Activated T-helper 9 cell treated with anti-CD3 and anti-CD28 coated beads, Interleukin-2, amount 50 U/mL, for 16 hours (primary cell): Measurements from ENCODE around the gene IPO9.
"Not testable (repeated sequence)": the region's sequence is repeated elsewhere in the genome, so short reads cannot be mapped to it uniquely, and the experiment has no call there.

Source experiments
- DNase-seq: peaks from one replicate; pipeline ENCODE4 v3.0.0-alpha.2; 2020; ENCODE audit warnings: low read depth

The IPO9 gene

DNA sequence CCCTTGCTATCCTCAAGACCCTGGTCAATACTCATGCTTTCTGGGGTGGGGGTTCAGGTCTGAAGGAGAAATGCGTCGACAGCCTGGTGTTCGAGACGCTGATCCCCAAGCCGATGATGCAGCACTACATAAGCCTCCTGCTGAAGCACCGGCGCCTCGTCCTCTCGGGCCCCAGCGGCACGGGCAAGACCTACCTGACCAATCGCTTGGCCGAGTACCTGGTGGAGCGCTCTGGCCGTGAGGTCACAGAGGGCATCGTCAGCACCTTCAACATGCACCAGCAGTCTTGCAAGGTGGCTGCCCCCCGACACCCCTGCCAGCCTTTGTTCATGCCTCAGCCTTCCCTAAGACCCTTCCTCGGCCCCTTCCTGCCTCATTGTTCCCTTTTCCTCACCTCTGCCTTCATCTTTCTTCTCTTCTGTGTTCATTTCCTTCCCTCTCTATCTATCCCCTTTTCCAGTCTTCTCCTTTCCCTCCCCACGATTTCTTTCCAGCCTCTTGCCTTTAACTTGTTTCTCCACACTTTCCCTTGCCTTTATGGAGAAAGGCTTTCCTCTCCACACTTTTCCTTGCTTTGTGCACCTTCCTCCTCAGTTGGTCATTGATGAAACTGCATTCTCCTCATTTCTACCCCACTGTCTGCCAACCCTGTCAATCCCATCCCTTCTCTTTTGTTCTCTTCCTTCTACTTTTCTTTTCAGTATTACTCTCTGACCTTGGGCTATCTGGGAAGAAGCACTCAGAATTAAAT, 18.3 kb upstream of the IPO9 start:
- no peak for DNase-seq

DNA sequence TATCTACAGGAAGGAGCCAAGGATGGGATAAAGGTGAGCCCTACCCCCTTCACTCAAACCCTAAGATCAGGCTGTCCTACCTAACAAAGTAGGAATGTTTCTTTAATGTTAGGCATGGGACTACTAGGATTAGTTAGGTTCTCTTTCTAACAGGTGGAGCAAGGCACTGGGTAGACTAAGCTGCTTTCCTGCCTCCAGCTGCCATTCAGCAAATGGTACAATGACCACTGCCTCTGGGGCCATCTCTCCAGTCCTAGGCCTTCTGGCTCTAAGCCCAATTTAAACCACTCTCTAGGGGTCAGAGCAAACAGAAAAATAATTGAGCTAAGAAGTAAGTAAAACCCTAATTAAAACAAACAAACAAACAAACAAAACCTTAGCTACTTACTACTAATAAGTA, 15.7 kb upstream of the IPO9 start:
- no peak for DNase-seq

DNA sequence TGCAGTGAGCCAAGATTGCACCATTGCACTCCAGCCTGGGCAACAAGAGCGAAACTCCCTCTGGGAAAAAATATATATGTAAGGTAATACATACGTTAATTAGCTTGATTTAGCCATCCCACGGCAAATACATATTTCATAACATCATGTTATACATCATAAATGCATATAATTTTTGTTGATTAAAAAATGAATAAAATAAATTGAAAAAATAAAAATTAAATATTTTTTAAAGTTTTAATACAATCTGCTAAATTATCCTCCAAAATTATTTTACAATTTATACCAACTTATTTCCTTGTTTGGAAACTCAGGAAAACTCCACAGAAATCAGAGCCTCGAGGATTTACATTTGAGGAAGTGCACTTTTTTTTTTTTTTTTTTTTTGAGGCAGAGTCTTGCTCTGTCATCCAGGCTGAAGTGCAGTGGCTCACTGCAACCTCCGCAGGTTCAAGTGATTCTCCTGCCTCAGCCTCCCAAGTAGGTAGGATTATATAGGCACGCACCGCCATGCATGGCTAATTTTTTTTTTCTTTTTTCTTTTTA, 12.6 kb upstream of the IPO9 start:
- DNase-seq, result no peak

DNA sequence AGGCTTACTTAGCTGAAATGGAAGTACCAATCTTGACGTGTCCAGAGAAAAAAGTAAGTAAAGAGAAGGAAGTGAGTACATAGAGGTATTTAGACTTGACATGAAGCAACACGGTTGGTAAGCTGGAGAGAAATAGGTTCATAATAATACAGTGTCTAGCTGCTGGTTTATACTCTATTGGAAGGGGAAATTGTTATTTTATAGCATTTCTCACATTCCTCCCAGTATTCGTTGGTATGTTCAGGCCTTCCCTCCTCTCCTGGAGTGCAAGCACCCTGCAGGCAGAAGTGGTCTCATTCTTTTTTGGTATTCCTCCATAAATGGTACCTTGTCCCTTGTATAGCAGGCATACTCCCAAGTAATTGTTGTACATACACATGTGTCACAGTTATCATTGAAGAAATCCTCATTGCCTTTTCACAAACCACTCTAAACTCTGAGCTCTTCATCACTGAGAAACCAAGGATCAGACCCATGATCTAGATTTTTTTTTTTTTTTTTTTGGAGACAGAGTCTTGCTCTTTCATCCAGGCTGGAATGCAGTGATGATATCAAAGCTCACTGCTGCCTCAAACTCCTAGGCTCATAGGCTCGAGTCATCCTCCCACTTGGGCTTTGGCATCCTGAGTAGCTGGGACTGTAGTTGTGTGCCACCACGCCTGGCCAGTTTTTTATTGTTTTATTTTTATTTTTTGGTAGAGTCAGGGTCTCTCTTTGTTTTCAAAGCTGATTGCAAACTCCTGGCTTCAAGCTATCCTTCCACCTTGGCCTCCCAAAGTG, 9.8 kb upstream of the IPO9 start:
- no peak for DNase-seq

DNA sequence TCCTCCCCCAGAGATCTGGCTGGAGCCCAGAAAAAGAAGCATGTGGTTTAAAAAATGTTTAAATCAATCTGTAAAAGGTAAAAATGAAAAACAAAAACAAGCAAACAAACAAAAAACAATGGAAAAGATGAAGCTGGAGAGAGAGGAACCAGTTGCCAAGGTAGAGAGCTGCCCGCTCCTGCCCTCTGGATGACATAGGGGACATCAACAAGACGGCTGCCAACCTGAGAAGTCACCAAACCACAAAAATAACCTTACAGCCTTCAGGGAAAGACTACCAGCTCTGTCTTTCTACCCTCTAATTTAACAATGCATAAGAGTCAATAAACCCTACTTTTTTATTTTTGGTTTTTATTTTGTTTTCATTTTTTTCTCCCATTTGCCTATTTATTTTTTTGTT, 8.5 kb upstream of the IPO9 start:
- no peak for DNase-seq

DNA sequence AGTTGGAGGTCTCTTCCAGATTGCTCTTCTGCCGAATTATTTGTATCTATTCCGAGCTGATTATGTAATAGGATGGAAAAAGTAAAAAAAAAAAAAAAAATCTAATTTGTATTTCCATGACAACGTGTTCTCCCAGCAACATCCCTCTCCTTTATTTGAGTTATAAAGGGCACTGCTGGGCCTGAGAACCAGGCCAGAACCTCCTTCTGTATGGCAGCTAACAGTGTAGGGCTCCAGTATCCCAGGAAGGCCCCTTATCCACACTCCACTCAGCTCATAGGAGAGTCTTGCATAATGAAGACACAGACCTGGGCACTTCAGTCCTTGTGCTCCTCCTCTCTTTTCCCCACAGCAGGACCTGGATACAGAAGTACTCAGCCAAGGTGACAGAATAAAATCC, 3.7 kb upstream of the IPO9 start:
- DNase-seq, result no peak

DNA sequence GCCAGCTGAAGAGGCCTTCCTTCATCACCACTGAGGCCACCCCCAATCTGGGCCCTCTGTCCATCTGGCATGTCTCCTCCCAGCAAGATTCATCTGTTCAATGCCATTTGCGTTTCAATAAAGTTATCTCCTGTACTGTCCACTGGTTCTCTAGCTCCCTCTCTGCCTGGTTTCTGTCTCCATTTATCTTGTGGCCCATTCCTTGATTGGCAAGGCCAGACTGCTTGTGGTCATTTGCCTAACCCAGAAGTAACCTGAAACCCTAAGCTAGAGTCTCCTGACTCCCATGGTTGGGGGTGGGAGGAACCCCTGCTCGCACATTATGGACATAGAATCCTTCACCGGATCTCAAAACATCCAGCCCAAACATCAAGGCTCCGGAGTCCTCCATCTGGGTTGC, 2.1 kb upstream of the IPO9 start:
- no peak for DNase-seq

DNA sequence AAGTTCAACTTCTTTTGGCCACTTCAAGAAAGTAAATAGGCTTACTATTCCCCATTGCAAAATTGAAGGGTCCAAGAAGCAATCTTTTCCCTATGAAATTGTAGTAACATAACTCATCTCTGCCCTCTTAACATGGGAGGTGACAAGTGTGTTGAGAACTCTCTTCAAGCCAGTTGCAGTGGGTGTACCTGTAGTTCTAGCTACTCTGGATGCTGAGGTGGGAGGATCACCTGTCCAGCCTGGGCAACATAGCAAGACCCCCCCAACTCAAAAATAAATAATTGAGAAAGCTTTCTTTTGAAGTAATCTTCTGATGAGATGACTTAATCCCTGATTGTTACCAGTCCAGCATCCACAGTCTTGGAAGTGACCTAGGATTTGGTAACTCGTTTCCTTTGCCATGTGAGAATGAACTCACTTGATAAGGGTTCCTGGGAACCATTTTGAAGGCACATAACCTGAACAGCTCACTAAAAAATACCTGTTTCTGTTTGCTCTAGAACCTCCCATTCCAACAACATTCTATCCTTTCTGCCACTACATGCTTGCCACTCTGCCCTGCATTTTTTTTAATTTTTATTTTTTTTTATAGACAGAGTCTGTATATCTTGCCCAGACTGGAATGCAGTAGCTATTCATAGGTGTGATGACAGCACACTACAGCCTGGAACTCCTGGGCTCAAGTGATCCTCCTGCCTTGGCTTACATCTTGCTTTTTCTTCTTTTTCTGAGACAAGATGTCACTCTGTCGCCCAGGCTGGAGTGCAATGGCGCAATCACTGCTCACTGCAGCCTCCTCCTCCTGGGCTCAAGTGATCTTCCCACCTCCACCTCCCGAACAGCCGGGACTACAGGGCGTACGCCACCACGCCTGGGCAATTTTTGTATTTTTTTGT, 1.4 kb upstream of the IPO9 start:
- no peak for DNase-seq

DNA sequence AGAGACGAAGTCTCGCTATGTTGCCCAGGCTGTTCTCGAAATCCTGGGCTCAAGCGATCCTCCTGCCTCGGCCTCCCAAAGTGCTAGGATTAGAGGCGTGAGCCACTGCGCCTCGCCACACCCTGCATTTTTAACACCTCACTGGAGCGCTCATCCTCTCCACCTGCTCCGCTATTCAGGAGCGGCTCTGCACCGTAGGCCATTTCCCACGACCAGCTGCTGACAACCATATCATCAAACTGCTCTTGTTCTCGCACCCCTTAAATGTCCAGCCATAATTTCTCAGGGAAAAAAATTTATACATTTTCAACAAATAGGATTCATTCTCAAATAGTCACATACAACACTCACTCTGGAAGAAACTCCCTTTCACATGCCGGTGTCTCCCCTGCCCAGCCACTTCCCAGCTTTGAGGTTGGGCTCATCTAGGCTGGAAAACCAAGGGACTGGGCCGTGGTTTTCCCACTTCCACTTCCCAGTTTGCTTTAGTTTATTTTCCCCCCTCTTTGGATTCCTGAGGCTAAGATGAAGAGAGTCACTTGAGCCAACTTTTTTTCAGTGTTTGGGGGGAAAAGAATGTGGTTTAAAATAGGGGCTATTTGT, 639 bp upstream of the IPO9 start:
- DNase-seq, result no peak

DNA sequence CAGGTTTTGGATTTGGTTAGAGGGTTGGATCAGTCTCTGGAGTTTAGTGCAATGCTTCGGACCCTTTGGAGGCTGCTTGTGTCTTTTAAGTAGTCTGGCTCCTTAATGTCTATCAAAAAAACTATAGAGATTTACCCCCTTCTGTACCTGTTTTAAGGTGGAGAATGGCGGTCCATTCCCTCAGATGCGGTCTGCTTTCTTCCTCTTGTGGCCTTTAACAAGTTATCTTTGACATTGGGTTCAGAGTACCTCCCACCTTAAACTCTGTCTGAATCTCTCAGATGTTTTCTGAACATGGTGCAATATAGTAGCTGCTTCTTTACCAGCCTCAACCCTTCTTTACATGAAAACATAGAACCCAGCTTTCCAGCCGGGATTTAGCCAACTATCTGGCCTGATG, 2.4 kb downstream of the IPO9 start:
- DNase-seq, result no peak

DNA sequence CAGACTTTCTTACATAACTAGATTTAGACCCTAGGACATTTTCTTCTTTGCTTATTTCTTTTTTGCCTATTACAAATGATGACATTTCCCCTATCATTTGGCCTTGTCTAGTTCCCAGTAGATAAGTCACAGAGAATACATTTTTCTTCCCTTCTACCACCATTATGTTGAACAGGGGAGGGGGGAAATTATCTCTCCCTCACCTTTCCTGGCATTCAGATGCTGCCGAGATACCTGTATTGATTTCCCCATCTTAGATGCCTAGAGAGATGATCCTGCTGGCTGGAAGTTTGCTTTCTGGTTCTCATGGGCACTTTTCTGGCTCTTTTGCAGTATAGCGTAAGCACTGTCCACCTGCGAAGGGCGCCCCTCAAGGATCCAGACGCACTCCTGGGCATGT, 5.7 kb downstream of the IPO9 start:
- no peak for DNase-seq

DNA sequence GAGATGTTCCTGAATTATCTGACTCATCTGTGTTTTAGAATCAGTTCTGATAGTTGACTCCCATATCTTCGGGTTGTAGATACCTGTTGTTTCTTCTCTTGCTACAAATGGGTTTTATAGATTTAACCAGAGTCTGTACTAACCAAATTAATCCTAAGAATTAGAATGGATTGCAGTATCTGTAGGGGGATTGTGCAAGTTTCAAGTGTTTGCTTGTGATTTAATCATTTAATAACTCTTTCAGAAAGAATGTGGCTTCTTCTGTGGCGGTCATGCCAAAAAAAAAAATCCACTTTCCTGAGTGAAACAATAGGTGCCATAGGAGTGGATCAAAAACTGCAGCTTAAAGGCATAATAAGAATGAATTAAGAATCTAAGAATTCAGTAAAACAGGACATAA, 9.4 kb downstream of the IPO9 start:
- DNase-seq, result no peak

DNA sequence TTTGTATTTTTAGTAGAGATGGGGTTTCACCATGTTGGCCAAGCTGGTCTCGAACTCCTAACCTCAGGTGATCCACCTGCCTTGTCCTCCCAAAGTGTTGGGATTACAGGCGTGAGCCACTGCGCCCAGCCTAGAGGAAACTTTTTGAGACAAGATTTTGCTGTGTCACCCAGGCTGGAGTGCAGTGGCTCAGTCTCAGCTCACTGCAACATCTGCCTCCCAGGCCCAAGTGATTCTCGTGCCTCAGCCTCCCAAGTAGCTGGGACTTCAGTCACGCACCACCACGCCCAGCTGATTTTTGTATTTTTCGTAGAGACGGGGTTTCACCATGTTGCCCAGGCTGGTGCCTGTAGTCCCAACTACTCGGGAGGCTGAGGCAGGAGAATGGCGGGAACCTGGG, 10.1 kb downstream of the IPO9 start:
- DNase-seq, result not testable (repeated sequence)

DNA sequence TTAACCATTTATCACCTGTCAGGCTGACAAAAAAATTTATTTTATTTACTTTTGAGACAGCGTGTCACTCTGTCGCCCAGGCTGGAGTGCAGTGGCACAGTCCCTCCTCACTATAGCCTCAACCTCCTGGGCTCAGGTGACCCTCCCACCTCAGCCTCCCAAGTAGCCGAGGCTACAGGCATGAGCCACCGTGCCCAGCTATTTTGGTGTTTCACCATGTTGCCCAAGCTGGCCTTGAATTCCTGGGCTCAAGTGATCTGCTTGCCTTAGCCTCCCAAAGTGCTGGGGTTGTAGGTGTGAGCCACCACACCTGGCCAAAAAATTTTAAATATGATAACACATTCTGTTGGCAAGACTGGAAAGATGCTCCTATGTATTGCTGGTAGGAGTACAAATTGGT, 11.1 kb downstream of the IPO9 start:
- no peak for DNase-seq

DNA sequence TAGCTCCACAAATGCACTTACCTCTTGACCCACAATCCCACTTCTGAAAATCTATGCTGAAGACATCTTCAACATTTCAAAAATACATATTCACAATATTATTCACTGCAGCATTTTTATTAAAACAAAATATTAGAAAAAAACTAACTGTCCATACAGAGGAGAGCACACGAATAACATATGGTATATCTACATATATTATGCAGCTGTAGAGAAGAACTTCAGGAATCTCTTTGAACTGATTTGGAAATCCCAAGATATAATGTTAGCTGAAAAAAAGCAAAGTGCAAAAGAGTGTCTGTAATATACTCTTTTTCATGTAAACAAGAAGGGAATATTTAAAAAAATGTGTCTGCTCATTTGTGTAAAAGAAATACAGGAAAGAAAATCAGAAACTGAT, 11.5 kb downstream of the IPO9 start:
- no peak for DNase-seq

DNA sequence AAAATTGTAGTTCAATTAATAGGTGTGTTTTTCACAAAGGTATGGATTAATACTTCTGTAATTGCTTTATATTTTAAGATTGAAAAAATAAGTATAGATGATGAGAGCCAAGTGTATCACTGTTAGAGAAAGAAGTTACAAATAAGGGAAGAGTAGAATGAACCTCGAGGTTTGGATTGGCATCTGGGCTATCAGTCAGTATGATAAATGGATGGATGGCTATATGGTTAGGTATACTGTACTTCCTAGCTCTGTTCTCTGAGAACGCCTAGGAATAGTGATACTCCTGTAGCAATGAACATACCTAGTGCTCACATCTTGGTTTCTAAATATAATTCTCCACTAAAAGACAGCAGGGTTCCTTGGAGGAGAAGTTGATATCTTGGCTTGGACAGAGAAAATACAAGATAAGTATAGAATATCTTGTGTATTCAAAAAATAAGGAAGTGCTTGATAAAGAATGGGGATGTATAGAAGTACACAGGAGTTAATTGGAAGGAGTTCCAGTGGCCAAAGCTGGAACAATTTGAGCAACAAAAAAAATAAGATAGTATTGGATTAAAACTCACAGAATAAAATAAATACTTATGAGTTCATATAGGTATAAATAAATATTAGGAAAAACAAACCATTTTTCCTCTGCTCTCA, 12.4 kb downstream of the IPO9 start:
- DNase-seq, result no peak

DNA sequence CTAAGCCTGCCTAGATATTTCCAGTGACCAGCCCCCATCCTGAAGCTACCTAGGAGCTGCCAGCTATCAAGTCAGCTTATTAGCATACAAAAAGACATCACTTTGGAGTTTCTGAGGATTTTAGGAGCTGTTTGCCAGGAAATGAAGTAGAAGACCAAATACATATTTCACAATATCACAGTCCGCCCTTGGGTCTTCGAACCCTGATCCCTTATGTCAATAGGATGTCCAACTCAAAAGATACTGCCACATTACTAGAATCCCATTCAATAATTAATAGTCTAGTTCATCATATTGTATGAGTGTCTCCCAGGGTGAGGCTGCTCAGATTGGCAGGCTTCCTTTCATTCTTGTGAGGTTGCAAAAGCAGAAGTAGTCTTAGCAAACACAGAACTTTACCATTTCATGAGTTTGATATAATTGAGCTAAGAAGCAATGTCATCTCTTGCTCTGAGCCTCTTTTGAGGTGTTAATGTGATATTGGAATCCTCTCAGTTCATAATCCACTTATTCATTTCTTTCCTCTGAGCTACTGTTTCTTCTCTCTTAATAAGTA, 13.6 kb downstream of the IPO9 start:
- no peak for DNase-seq

DNA sequence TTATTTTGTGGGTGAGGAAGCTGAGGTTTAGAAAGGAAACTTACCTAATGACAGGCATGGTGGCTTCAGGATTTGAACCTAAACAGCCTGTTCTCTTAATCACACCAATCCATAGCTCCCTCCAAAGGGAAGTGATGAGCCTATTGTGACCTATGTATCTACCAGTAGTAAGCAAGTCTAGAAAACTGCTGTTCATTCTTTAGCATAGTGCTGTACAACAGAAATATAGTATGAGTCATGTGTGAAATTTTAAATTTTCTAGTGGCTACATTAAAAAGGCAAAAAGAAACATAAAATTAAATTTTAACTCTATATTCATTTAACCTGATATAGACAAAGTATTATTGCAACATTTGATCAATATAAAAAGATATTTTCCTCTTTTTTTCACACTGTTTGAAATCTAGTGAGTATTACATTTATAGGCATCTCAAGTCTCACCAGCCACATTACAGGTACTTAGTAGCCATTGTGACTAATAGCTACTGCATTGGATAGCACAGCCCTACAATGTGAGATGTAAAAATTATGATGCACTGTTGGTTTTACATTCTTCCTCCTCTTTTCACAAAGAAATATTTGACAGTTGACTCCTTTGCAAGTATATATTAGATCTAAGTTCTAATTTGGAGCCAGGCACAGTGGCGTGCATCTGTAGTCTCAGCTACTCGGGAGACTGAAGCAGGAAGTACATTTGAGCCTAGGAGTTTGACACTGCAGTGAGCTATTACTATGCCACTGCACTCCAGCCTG, 16.6 kb downstream of the IPO9 start:
- DNase-seq, result no peak

DNA sequence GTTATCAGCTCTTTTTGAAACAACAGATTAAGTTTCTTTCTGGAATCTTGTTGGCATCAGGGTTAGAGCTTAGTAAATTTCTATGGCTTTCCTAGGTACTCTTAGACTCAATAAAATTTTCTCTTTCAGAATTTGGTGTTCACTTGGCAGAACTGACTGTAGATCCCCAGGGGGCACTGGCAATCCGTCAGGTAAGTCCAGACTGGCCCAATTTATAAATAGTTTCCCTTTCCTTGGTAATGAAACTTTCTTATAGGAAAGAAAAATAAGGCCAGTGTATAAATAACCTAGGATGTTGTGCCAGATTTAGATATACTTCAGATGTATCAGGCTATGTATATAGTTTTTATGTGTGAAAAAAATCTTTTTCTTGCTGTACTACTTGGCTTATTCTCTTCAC, 18.2 kb downstream of the IPO9 start:
- DNase-seq, result no peak

DNA sequence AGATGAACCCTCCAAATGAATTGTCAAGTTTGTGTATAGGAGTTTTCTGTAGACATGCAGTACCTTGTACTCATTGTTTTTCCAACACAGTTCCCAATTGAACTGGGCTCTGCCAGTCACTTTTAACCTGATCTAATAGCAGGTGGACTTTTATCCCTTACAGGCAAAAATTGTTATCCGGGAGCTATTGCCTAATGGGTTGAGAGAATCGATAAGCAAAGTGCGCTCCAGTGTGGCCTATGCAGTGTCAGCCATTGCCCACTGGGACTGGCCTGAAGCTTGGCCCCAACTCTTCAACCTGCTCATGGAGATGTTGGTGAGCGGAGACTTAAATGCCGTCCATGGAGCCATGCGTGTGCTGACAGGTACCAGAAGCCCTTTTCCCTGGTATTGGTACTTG, 19.3 kb downstream of the IPO9 start:
- DNase-seq, result no peak
